Activated naive CD8-positive, alpha-beta T cell treated with anti-CD3 and anti-CD28 coated beads for 36 hours (primary cell): ENCODE measurements around the gene HSD11B1L. TPM values are rescaled to one million over a fixed set of nuclear protein-coding genes. Genes with fewer than 3 reads are reported as not detected.

Source experiments
- DNase-seq: peaks from one replicate; pipeline ENCODE4 v3.0.0; 2021
- H3K27ac Mint-ChIP-seq: one replicate; pipeline ENCODE4 v1.8.0; 2022; ENCODE audit warnings: mild to moderate bottlenecking, moderate library complexity, mixed read lengths
- H3K27me3 Mint-ChIP-seq: one replicate; pipeline ENCODE4 v1.8.0; 2022; ENCODE audit warnings: mild to moderate bottlenecking, mixed read lengths
- H3K36me3 Mint-ChIP-seq: one replicate; pipeline ENCODE4 v1.8.0; 2021; ENCODE audit warnings: mild to moderate bottlenecking, mixed read lengths
- H3K4me1 Mint-ChIP-seq: one replicate; pipeline ENCODE4 v1.8.0; 2021; ENCODE audit warnings: mixed read lengths
- H3K4me3 Mint-ChIP-seq: one replicate; pipeline ENCODE4 v1.8.0; 2022; ENCODE audit warnings: mild to moderate bottlenecking, moderate library complexity, mixed read lengths
- H3K9me3 Mint-ChIP-seq: one replicate; pipeline ENCODE4 v1.8.0; 2022; ENCODE audit warnings: mixed read lengths
- total RNA-seq, 2 experiments: library from RNA; stranded (reverse); gene quantifications; one replicate each; pipeline ENCODE4 v1.2.3, GENCODE V29; 2021

The HSD11B1L gene
- total RNA-seq, 2 experiments from 2014 or later = 1.5 to 3.2 TPM

- H3K27me3 Mint-ChIP-seq = no peaks in the 10 kb centered on the region
- H3K36me3 Mint-ChIP-seq = peaks cover 35% of the 10 kb centered on the region
- no peak overlapping the region for H3K4me3 Mint-ChIP-seq
- no peak overlapping the region for H3K27ac Mint-ChIP-seq
- H3K9me3 Mint-ChIP-seq = no peaks in the 10 kb centered on the region
- DNase-seq = no peak
- peaks cover 1% of the 10 kb centered on the region for H3K4me1 Mint-ChIP-seq
These were observed 25.9 kb upstream of the HSD11B1L start for GRCh38 chr19:5654931-5655330.

GRCh38 chr19:5655412-5655811 is 25.4 kb upstream of the HSD11B1L start:
- H3K4me1 Mint-ChIP-seq = peaks cover 1% of the 10 kb centered on the region

GRCh38 chr19:5661483-5661882 is 19.3 kb upstream of the HSD11B1L start:
- Mint-ChIP-seq H3K27me3 (no peaks in the 10 kb centered on the region), H3K4me3 (no peak overlapping the region), H3K4me1 (peaks cover 13% of the 10 kb centered on the region), H3K9me3 (no peaks in the 10 kb centered on the region), H3K36me3 (peaks cover 36% of the 10 kb centered on the region), H3K27ac (no peak overlapping the region)
- no peak for DNase-seq

More at GRCh38 chr19:5655412-5655811, 25.4 kb upstream of the HSD11B1L start:
- peaks cover 32% of the 10 kb centered on the region for H3K36me3 Mint-ChIP-seq
- H3K27ac Mint-ChIP-seq = peak overlapping the region; percentile 8
- H3K4me3 Mint-ChIP-seq = no peak overlapping the region
- DNase-seq = no peak
- H3K9me3 Mint-ChIP-seq = no peaks in the 10 kb centered on the region
- H3K27me3 Mint-ChIP-seq = no peaks in the 10 kb centered on the region

GRCh38 chr19:5663904-5664303 is 16.9 kb upstream of the HSD11B1L start:
- Mint-ChIP-seq H3K4me3 (no peak overlapping the region), H3K36me3 (peaks cover 33% of the 10 kb centered on the region), H3K27ac (no peak overlapping the region), H3K9me3 (no peaks in the 10 kb centered on the region), H3K4me1 (peaks cover 12% of the 10 kb centered on the region), H3K27me3 (no peaks in the 10 kb centered on the region)
- DNase-seq = no peak

- H3K36me3 Mint-ChIP-seq = peaks cover 33% of the 10 kb centered on the region
- H3K4me1 Mint-ChIP-seq = peaks cover 12% of the 10 kb centered on the region
- H3K27me3 Mint-ChIP-seq = no peaks in the 10 kb centered on the region
- peak overlapping the region; percentile 77 for H3K27ac Mint-ChIP-seq
- no peak overlapping the region for H3K4me3 Mint-ChIP-seq
- no peaks in the 10 kb centered on the region for H3K9me3 Mint-ChIP-seq
- DNase-seq = no peak
These were observed 16.3 kb upstream of the HSD11B1L start for GRCh38 chr19:5664515-5664914.

- peak; percentile 34 for DNase-seq
- H3K36me3 Mint-ChIP-seq = peaks cover 29% of the 10 kb centered on the region
- peak overlapping the region; percentile 83 for H3K27ac Mint-ChIP-seq
- no peaks in the 10 kb centered on the region for H3K27me3 Mint-ChIP-seq
- no peak overlapping the region for H3K4me3 Mint-ChIP-seq
- no peaks in the 10 kb centered on the region for H3K9me3 Mint-ChIP-seq
- H3K4me1 Mint-ChIP-seq = peaks cover 12% of the 10 kb centered on the region
These were observed 14.9 kb upstream of the HSD11B1L start for GRCh38 chr19:5665781-5666513.

- no peaks in the 10 kb centered on the region for H3K27me3 Mint-ChIP-seq
- no peak for DNase-seq
- peak overlapping the region; percentile 83 for H3K27ac Mint-ChIP-seq
- H3K4me1 Mint-ChIP-seq = peaks cover 12% of the 10 kb centered on the region
- H3K36me3 Mint-ChIP-seq = peaks cover 27% of the 10 kb centered on the region
- no peak overlapping the region for H3K4me3 Mint-ChIP-seq
- no peaks in the 10 kb centered on the region for H3K9me3 Mint-ChIP-seq
These were observed 13.8 kb upstream of the HSD11B1L start for GRCh38 chr19:5666921-5667610.

- Mint-ChIP-seq H3K9me3 (no peaks in the 10 kb centered on the region), H3K4me1 (peaks cover 12% of the 10 kb centered on the region), H3K36me3 (peaks cover 29% of the 10 kb centered on the region), H3K4me3 (no peak overlapping the region), H3K27me3 (no peaks in the 10 kb centered on the region), H3K27ac (peak overlapping the region; percentile 36)
- DNase-seq = no peak
These were observed 13.0 kb upstream of the HSD11B1L start for GRCh38 chr19:5667751-5668271.

GRCh38 chr19:5669212-5669611 is 11.6 kb upstream of the HSD11B1L start:
- no peaks in the 10 kb centered on the region for H3K27me3 Mint-ChIP-seq
- peaks cover 29% of the 10 kb centered on the region for H3K36me3 Mint-ChIP-seq
- no peak overlapping the region for H3K27ac Mint-ChIP-seq
- no peak for DNase-seq
- peaks cover 12% of the 10 kb centered on the region for H3K4me1 Mint-ChIP-seq
- no peaks in the 10 kb centered on the region for H3K9me3 Mint-ChIP-seq
- H3K4me3 Mint-ChIP-seq = no peak overlapping the region

- Mint-ChIP-seq H3K9me3 (no peaks in the 10 kb centered on the region), H3K27me3 (no peaks in the 10 kb centered on the region), H3K4me3 (no peak overlapping the region), H3K36me3 (peaks cover 21% of the 10 kb centered on the region), H3K27ac (no peak overlapping the region), H3K4me1 (no peaks in the 10 kb centered on the region)
- no peak for DNase-seq
These were observed 9.2 kb upstream of the HSD11B1L start for GRCh38 chr19:5671600-5671999.

- peaks cover 14% of the 10 kb centered on the region for H3K36me3 Mint-ChIP-seq
- no peak overlapping the region for H3K4me3 Mint-ChIP-seq
- DNase-seq = no peak
- H3K27me3 Mint-ChIP-seq = no peaks in the 10 kb centered on the region
- no peaks in the 10 kb centered on the region for H3K9me3 Mint-ChIP-seq
- H3K27ac Mint-ChIP-seq = no peak overlapping the region
- no peaks in the 10 kb centered on the region for H3K4me1 Mint-ChIP-seq
These were observed 7.9 kb upstream of the HSD11B1L start for GRCh38 chr19:5672708-5673459.

GRCh38 chr19:5673752-5674151 is 7.1 kb upstream of the HSD11B1L start:
- Mint-ChIP-seq H3K36me3 (peaks cover 14% of the 10 kb centered on the region), H3K4me1 (no peaks in the 10 kb centered on the region), H3K4me3 (no peak overlapping the region), H3K9me3 (no peaks in the 10 kb centered on the region), H3K27ac (no peak overlapping the region), H3K27me3 (no peaks in the 10 kb centered on the region)
- no peak for DNase-seq

- no peak overlapping the region for H3K27ac Mint-ChIP-seq
These were observed 6.1 kb upstream of the HSD11B1L start for GRCh38 chr19:5674714-5675113.

GRCh38 chr19:5676105-5676771 is 4.6 kb upstream of the HSD11B1L start:
- H3K27me3 Mint-ChIP-seq = no peaks in the 10 kb centered on the region
- no peak for DNase-seq
- H3K27ac Mint-ChIP-seq = peak overlapping the region; percentile 73
- peaks cover 18% of the 10 kb centered on the region for H3K36me3 Mint-ChIP-seq
- H3K4me1 Mint-ChIP-seq = peaks cover 4% of the 10 kb centered on the region
- H3K4me3 Mint-ChIP-seq = no peak overlapping the region
- no peaks in the 10 kb centered on the region for H3K9me3 Mint-ChIP-seq

More at GRCh38 chr19:5674714-5675113, 6.1 kb upstream of the HSD11B1L start:
- Mint-ChIP-seq H3K4me3 (no peak overlapping the region), H3K27me3 (no peaks in the 10 kb centered on the region), H3K36me3 (peaks cover 18% of the 10 kb centered on the region), H3K4me1 (peaks cover 4% of the 10 kb centered on the region), H3K9me3 (no peaks in the 10 kb centered on the region)
- DNase-seq = no peak

- Mint-ChIP-seq H3K27me3 (no peaks in the 10 kb centered on the region), H3K4me1 (peaks cover 8% of the 10 kb centered on the region), H3K27ac (no peak overlapping the region), H3K9me3 (no peaks in the 10 kb centered on the region), H3K4me3 (no peak overlapping the region), H3K36me3 (peaks cover 18% of the 10 kb centered on the region)
- no peak for DNase-seq
These were observed 4.1 kb upstream of the HSD11B1L start for GRCh38 chr19:5676772-5677105.
